ENCODE results near the gene MAP3K14.

MAP3K14 gene

DNA sequence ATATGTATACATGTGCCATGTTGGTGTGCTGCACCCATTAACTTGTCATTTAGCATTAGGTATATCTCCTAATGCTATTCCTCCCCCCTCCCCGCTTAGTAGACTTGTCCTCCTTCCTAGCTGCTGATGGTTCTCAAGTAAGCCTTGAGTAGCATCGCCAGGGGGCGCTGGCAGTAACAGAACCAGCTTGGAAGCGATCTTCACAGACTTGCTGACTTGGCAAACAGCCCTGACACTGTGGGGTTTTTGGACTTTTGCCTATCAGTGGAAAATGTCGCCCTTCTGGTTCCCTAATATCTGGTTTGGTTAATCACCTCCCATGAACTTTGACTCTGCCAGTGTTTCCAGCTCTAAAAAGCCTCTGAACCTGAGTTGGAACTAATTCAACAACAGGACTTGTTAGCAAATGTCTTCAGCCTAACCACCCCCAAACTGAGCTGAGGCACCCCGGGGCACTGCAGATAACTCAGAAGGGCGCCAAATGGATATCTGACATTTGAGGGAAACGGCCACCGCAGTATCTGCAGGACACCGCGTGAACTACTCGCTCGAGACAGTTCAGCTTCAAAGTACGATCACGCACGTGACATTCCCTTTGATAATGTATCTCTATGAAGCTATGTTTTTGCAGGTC, 39.5 kb downstream of the MAP3K14 start:
- peak; percentile 92 for DNase-seq

- DNase-seq, result no peak
These were observed 40.8 kb downstream of the MAP3K14 start for GRCh38 chr17:45276031-45276430.

GRCh38 chr17:45274033-45274432, 42.8 kb downstream of the MAP3K14 start:
- no peak for DNase-seq

GRCh38 chr17:45273551-45273957, 43.3 kb downstream of the MAP3K14 start:
- DNase-seq, result no peak

DNA sequence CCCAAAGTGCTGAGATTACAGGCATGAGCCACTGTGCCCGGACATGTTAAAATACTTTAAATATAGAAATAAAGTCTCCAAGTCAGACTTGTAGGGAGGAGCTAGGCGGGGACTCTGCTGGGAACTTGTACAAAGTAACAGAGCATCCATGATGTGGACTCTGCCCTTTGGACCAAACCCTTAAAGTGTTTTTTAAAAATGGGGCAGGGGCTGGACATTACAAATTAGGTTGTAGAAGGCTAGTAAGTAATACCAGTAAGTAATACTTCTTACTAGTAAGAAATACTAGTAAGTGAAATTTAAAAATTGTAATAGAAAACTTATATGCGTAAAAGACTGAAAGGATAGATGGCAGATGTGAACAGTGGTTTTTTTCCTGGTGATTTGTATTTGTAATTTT, 45.2 kb downstream of the MAP3K14 start:
- DNase-seq, result no peak

- peak; percentile 66 for DNase-seq
These were observed 45.9 kb downstream of the MAP3K14 start for GRCh38 chr17:45270828-45271418.

DNA sequence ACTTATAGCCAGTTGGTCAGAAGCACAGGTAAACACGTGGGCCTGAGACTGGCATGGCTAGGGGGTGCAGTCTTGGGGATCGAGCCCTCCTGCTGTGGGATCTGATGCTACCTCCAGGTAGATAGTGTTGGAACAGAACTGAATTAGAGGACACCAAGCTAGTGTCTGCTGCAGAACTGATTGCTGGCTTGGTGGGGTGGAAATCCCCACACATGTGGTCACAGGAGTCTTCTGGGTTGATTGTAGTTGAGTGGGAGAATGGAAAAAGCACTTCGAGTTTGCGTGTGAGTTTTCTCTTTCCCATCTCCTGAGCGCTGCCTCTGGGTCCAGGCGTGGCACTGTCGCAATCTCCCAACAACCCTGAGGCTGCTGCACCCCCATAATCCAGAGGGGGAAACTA, 46.9 kb downstream of the MAP3K14 start:
- no peak for DNase-seq

- no peak for DNase-seq
These were observed 49.3 kb downstream of the MAP3K14 start for GRCh38 chr17:45267436-45268055.

GRCh38 chr17:45266372-45266926, 50.4 kb downstream of the MAP3K14 start:
- no peak for DNase-seq

- DNase-seq, result no peak
These were observed 51.0 kb downstream of the MAP3K14 start for GRCh38 chr17:45265821-45266220.

- no peak for DNase-seq
These were observed 51.8 kb downstream of the MAP3K14 start for GRCh38 chr17:45264988-45265387.

DNA sequence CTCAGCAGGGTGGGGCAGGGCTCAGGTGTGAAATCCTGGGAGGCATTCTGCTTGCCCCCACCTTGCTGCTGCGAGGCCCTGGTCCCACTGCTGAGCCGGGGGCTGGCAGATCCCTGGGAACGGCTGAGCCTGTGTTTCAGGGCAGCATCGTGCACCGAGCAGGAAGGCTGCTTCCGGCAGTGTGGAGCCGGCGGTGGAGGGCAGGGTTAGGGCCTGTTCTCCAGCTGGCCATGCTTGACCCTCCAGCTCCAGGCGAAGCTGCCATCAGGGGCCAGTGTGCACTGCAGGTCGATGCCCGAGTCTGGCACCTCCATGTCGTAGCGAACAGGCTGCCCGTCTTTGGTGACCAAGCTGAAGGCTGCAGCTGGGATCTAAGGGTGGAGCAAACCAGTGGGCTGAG, 52.4 kb downstream of the MAP3K14 start:
- DNase-seq, result no peak

- no peak for DNase-seq
These were observed 53.4 kb downstream of the MAP3K14 start for GRCh38 chr17:45263477-45263860.

GRCh38 chr17:45262516-45263476, 54.0 kb downstream of the MAP3K14 start:
- DNase-seq, result no peak

DNA sequence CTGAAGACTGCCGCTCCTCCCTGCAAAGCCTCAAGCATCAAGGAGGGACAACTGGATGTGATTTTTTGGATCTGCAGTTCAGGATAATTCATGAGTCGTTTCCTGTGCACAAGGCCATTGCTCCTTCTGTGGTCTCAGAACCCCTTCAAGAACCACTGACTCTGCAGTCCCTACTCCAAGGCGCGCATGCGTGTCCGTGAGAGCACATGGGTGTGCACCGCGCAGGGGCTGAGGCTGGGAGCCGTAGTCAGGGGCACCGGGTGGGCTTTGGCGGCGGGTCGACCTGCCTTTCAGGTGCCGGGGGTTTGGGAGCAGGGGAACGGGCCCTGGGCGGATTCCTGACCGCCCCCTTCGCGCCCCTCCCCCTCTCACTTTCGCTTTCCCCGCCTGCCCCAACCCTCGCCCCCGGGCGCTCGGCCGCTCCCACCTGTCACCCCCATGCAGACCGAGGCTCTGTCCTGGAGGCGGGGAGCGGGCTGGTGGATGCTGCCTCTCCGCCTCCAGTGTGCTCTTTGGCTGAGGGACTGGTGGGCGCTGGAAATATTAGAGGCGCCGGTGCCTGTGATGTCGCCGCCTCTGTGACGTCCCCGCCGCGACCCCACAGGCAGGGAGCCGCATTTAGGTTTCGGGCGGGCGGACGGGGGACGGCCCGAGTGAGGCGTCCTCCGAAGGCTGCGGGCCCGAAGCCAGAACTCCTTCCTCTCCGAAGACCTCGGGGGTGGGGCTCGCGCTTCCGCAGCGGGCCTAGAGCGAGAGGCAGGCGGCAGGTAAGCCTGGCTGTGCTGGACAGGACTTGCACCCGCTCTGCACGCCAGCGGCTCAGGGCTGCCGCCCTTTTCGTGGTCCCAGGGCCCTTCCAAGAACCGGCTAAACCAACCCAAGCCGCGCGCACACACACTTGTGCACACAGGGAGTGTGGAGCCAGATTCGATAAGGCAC, 55.0 kb downstream of the MAP3K14 start, which contains the start of gene SPATA32:
Gene SPATA32, minus strand, starts transcription at position 518 of the 939 bp plus-strand sequence. Its CDS starts 78 bp downstream, at position 440.
- peak; percentile 73 for DNase-seq

DNA sequence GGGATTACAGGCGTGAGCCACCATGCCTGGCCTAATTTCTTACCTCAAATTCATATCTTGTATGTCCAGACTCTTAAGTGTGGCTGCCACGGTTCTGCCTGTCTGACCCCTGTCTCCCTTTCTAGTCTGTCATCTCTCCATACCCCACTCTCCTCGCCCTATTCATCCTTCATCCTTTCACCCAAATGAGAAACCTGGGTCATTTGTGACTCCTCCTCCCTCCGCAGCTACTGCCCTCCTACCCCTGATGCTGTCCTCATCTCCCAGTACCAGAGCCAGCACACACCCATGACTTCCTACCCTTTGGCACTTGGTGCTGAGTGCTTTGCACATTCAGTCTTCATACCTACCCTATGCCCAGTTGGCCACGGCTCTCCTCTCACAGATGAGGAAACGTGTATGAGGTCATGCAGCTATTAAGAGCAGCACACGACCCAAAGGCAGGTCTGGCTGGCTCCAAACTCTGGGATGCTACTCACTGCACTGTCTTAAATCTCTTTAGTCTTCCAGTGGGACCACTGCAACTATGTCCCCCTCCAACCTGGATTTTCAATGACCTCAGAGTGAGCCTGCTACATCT, 56.5 kb downstream of the MAP3K14 start:
- DNase-seq, result no peak

DNA sequence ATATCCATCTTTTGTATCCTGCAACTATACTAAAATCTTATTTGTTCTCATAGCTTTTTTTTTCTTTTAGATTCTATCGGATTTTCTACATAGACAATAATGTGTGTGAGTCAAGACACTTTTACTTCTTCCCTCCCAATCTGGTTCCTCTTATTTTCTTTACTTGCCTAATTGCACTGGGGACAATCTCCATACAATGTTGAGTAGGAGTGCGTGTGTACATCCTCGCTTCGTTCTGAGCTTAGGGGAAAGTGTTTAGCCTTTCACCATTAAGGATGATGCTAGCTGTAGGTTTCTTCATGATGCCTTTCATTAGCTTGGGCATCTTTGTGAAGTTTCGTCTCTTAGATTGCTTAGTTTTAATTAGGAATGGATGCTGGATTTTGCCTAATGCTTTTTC, 57.8 kb downstream of the MAP3K14 start:
- DNase-seq, result no peak

DNA sequence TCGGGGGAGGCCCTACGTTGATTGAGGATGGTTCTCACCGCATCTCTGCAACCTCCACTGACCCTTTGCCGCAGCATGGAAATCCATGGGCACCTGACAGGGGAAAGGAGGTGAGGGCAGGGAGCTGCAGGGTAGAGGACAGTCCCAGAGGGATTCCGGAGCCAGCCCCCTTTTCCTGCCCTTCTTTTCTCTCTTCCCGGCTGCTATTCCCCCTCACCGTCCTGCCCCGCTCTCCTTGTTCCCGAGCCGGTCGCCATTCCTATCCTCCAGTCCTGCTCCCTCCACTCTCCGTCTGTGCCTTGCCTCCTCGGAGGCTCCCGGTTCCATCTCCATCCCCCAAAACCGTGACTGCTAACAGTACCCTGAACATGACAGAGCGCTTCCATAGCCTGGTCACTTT, 59.7 kb downstream of the MAP3K14 start:
- no peak for DNase-seq

GRCh38 chr17:45256114-45256966, 60.5 kb downstream of the MAP3K14 start:
- DNase-seq, result no peak

GRCh38 chr17:45255358-45255757, 61.5 kb downstream of the MAP3K14 start:
- no peak for DNase-seq
